ENCODE data around the gene PCSK1N. TPM values are rescaled to one million over a fixed set of nuclear protein-coding genes. Genes with fewer than 3 reads are reported as not detected.

PCSK1N gene
- total and polyA plus RNA-seq, 2 experiments from 2014 or later, result 39.0 to 97.0 TPM

GRCh38 chrX:48793935-48794334 is 41.5 kb downstream of the PCSK1N start:
- Histone ChIP-seq H4K20me1 (ENCODE audit: insufficient read depth, poor library complexity, severe bottlenecking) (no peaks in the 10 kb centered on the region), H3K9me3 (ENCODE audit: low read depth) (no peaks in the 10 kb centered on the region), H3K36me3 (replicated peaks; ENCODE audit: insufficient read depth, low read depth) (no peaks in the 10 kb centered on the region), H3K27ac (no peak overlapping the region), H3K27me3 (no peaks in the 10 kb centered on the region), H3K4me3 (no peak overlapping the region), H3K79me2 (no peaks in the 10 kb centered on the region), H3K9me2 (replicated peaks; ENCODE audit: insufficient read depth) (no peaks in the 10 kb centered on the region), H3K4me2 (no peak overlapping the region), H2AFZ (no peak overlapping the region), H3K4me1 (ENCODE audit: insufficient read depth) (peaks cover 13% of the 10 kb centered on the region)
- TF ChIP-seq EZH2phosphoT487 (IDR thresholded peaks at IDR 0.05; ENCODE audit: low read depth, severe bottlenecking, unreplicated experiment) (no peak), CTCF (IDR thresholded peaks at IDR 0.05; ENCODE audit: poor library complexity) (no peak), EZH2 (IDR thresholded peaks at IDR 0.05; ENCODE audit: borderline replicate concordance) (no peak)
- whole genome bisulfite sequencing (ENCODE audit: low lambda C conversion rate, missing lambda C conversion rate), result 97% methylated on average over 3 of the region's 4 CpGs
- no peak for DNase-seq (ENCODE audit: low spot score)

GRCh38 chrX:48792219-48792618 is 43.2 kb downstream of the PCSK1N start:
- Histone ChIP-seq H2AFZ (no peak overlapping the region), H4K20me1 (ENCODE audit: insufficient read depth, poor library complexity, severe bottlenecking) (no peaks in the 10 kb centered on the region), H3K9me2 (replicated peaks; ENCODE audit: insufficient read depth) (no peaks in the 10 kb centered on the region), H3K4me1 (ENCODE audit: insufficient read depth) (peaks cover 13% of the 10 kb centered on the region), H3K36me3 (replicated peaks; ENCODE audit: insufficient read depth, low read depth) (no peaks in the 10 kb centered on the region), H3K27me3 (no peaks in the 10 kb centered on the region), H3K79me2 (no peaks in the 10 kb centered on the region), H3K4me3 (no peak overlapping the region), H3K4me2 (no peak overlapping the region), H3K9me3 (ENCODE audit: low read depth) (no peaks in the 10 kb centered on the region), H3K27ac (no peak overlapping the region)
- WGBS (ENCODE audit: low lambda C conversion rate, missing lambda C conversion rate), result 82% methylated on average over 7 of the region's 7 CpGs
- TF ChIP-seq CTCF (IDR thresholded peaks at IDR 0.05; ENCODE audit: poor library complexity), result no peak
- TF ChIP-seq EZH2phosphoT487 (IDR thresholded peaks at IDR 0.05; ENCODE audit: low read depth, severe bottlenecking, unreplicated experiment), result no peak
- no peak for TF ChIP-seq EZH2 (IDR thresholded peaks at IDR 0.05; ENCODE audit: borderline replicate concordance)
- no peak for DNase-seq (ENCODE audit: low spot score)

- DNase-seq (ENCODE audit: low spot score), result no peak
- 85% methylated on average over 11 of the region's 11 CpGs for WGBS (ENCODE audit: low lambda C conversion rate, missing lambda C conversion rate)
- no peaks in the 10 kb centered on the region for H3K9me2 ChIP-seq (replicated peaks; ENCODE audit: insufficient read depth)
- no peaks in the 10 kb centered on the region for H3K27me3 ChIP-seq
- no peak overlapping the region for H2AFZ ChIP-seq
- H3K4me3 ChIP-seq, result no peak overlapping the region
- H3K9me3 ChIP-seq (ENCODE audit: low read depth), result no peaks in the 10 kb centered on the region
- no peaks in the 10 kb centered on the region for H3K36me3 ChIP-seq (replicated peaks; ENCODE audit: insufficient read depth, low read depth)
- no peak overlapping the region for H3K4me2 ChIP-seq
- no peak overlapping the region for H3K27ac ChIP-seq
- no peaks in the 10 kb centered on the region for H3K79me2 ChIP-seq
- TF ChIP-seq EZH2 (IDR thresholded peaks at IDR 0.05; ENCODE audit: borderline replicate concordance) (no peak), EZH2phosphoT487 (IDR thresholded peaks at IDR 0.05; ENCODE audit: low read depth, severe bottlenecking, unreplicated experiment) (no peak), CTCF (IDR thresholded peaks at IDR 0.05; ENCODE audit: poor library complexity) (no peak)
- peaks cover 13% of the 10 kb centered on the region for H3K4me1 ChIP-seq (ENCODE audit: insufficient read depth)
- no peaks in the 10 kb centered on the region for H4K20me1 ChIP-seq (ENCODE audit: insufficient read depth, poor library complexity, severe bottlenecking)
Observed at GRCh38 chrX:48791063-48791820, 44.2 kb downstream of the PCSK1N start.

Data from hepatocyte (in vitro differentiated cells).